SJCRH30 (cell line): ENCODE data around the gene THAP4. TPM values are rescaled to one million over a fixed set of nuclear protein-coding genes. Genes with fewer than 3 reads are reported as not detected.
A peak's percentile ranks its signal among the peaks of the same experiment; 100 is the strongest.

ENCODE experiments used
- DNase-seq, 2 experiments: peaks; one replicate each; pipeline ENCODE4 v3.0.0-alpha.2; 2015 to 2020
- H3K27ac ChIP-seq: fragments of 250-450 bp; sonication (Bioruptor Pico); 2 replicates; pipeline ENCODE4 v1.5.1; 2020; ENCODE audit warnings: mild to moderate bottlenecking, moderate library complexity
- H3K27me3 ChIP-seq: fragments of 250-450 bp; sonication (Bioruptor Pico); 2 replicates; pipeline ENCODE4 v1.5.1; 2020; ENCODE audit warnings: mild to moderate bottlenecking, moderate library complexity
- H3K36me3 ChIP-seq: fragments of 250-450 bp; sonication (Bioruptor Pico); 2 replicates; pipeline ENCODE4 v1.5.1; 2020; ENCODE audit warnings: mild to moderate bottlenecking, moderate library complexity
- H3K4me1 ChIP-seq: fragments of 250-450 bp; sonication (Bioruptor Pico); 2 replicates; pipeline ENCODE4 v1.5.1; 2020; ENCODE audit warnings: mild to moderate bottlenecking, moderate library complexity
- H3K4me3 ChIP-seq: fragments of 250-450 bp; sonication (Bioruptor Pico); 2 replicates; pipeline ENCODE4 v1.5.1; 2020; ENCODE audit warnings: mild to moderate bottlenecking, moderate library complexity
- H3K9me3 ChIP-seq: fragments of 250-450 bp; sonication (Bioruptor Pico); replicated peaks from 2 replicates; pipeline ENCODE4 v1.5.1; 2020; ENCODE audit warnings: mild to moderate bottlenecking, moderate library complexity
- total RNA-seq: library from RNA; depleted of rRNA; stranded (reverse); fragments of >200 nt; shearing (Covaris generic); gene quantifications from 2 replicates; pipeline ENCODE4 v1.2.3, GENCODE V29; 2014

Gene THAP4
- total RNA-seq, 1 experiment from 2014 or later, result 48.9 TPM

GRCh38 chr2:241615522-241616052 lies 21.4 kb downstream of the THAP4 start:
- no peak overlapping the region for H3K27ac ChIP-seq
- H3K4me1 ChIP-seq, result no peaks in the 10 kb centered on the region
- DNase-seq, result no peak
- no peaks in the 10 kb centered on the region for H3K9me3 ChIP-seq
- no peak overlapping the region for H3K4me3 ChIP-seq
- no peaks in the 10 kb centered on the region for H3K27me3 ChIP-seq
- peaks cover 11% of the 10 kb centered on the region; the same call in 1 of the 2 replicates for H3K36me3 ChIP-seq

DNA sequence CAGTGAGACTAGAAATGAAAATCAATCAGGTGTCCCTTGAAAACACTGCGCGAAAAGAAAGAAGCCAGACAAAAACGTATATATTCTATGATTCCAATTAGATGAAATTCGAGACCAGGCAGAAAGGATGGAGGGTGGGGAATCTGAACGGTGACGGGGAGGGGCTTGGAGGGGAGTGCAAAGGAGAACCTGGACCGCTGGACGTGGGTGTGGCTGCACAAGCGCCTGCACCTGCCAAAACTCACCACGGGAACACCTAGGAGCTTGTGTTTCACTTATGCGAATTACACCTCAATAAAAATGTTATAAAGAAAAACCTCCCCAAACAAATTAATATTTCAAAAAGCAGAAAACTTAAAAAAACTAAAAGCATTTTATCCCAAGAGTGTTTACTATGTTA lies 21.9 kb downstream of the THAP4 start:
- H3K4me3 ChIP-seq, result no peak overlapping the region

DNA sequence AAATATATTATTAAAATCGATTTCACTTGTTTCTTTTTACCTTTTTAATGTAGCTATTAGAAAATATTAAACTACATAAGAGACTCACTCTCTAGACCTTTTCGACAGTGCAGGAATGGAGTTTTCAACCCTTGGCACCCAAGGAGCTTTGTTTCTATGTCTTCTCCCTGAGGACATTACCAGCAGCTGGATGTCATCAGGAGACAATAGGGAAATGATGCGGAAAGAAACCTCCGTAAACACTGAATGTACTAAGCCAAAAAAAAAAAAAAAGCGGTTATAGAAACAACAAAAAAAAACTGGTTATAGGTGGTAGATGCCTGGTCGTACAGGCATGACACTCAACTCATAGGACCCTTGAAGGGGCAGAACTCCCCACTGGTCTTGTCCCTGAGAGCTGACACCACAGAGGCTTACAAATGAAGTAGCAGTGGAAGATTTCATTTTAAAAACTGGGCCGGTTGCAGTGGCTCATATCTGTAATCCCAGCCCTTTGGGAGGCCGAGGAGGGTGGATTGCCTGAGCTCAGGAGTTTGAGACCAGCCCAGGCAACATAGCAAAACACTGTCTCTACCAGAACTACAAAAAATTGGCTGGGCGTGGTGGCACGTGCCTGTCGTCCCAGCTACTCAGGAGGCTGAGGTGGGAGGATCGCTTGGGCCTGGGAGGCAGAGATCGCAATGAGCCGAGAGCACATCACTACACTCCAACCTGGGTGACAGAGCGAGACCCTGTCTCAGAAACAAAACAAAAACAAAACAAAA lies 23.8 kb downstream of the THAP4 start:
- Histone ChIP-seq H3K27ac (no peak overlapping the region), H3K9me3 (no peaks in the 10 kb centered on the region), H3K4me1 (no peaks in the 10 kb centered on the region), H3K4me3 (no peak overlapping the region), H3K36me3 (peaks cover 14% of the 10 kb centered on the region; the same call in 1 of the 2 replicates), H3K27me3 (no peaks in the 10 kb centered on the region)
- DNase-seq, result no peak

More for the DNA sequence above, 21.9 kb downstream of the THAP4 start:
- no peaks in the 10 kb centered on the region for H3K9me3 ChIP-seq
- H3K27me3 ChIP-seq, result no peaks in the 10 kb centered on the region
- H3K36me3 ChIP-seq, result peaks cover 13% of the 10 kb centered on the region; the same call in 1 of the 2 replicates
- no peaks in the 10 kb centered on the region for H3K4me1 ChIP-seq
- no peak for DNase-seq
- H3K27ac ChIP-seq, result no peak overlapping the region

- Histone ChIP-seq H3K4me3 (no peak overlapping the region), H3K27ac (no peak overlapping the region), H3K4me1 (no peaks in the 10 kb centered on the region), H3K27me3 (no peaks in the 10 kb centered on the region), H3K9me3 (no peaks in the 10 kb centered on the region), H3K36me3 (peaks cover 14% of the 10 kb centered on the region; the same call in 1 of the 2 replicates)
- DNase-seq, result no peak
These were observed 24.6 kb downstream of the THAP4 start for GRCh38 chr2:241612156-241613016.

DNA sequence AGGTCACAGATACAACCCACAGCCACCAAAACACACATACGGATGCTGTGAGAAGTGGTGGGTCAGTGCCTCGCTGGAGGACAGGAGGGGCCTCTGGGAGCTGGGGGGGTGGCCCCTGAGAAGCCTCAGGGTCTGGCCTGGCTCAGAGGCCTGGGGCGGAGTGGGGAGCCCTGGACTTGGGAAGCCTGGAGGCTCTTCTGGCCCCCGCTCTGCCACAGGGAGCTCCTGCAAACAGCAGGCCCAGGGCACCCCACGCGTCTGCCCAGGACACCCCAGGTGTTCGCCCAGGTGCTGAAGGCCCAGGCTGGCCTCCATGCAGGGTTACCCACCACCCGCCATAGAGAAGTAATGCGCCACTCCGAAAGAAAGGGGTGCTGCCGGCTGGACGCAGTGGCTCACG lies 25.9 kb downstream of the THAP4 start:
- H3K9me3 ChIP-seq, result no peaks in the 10 kb centered on the region
- DNase-seq, result no peak
- H3K4me3 ChIP-seq, result no peak overlapping the region
- H3K4me1 ChIP-seq, result no peaks in the 10 kb centered on the region
- no peaks in the 10 kb centered on the region for H3K27me3 ChIP-seq
- H3K27ac ChIP-seq, result no peak overlapping the region
- H3K36me3 ChIP-seq, result peaks cover 10% of the 10 kb centered on the region; the same call in 1 of the 2 replicates

- Histone ChIP-seq H3K9me3 (no peaks in the 10 kb centered on the region), H3K4me3 (no peak overlapping the region), H3K4me1 (no peaks in the 10 kb centered on the region), H3K36me3 (peaks cover 17% of the 10 kb centered on the region; the same call in 1 of the 2 replicates), H3K27ac (no peak overlapping the region), H3K27me3 (no peaks in the 10 kb centered on the region)
- no peak for DNase-seq
These were observed 26.8 kb downstream of the THAP4 start for GRCh38 chr2:241609859-241610793.

- H3K4me1 ChIP-seq, result no peaks in the 10 kb centered on the region
- no peak overlapping the region for H3K4me3 ChIP-seq
- no peak overlapping the region for H3K27ac ChIP-seq
- DNase-seq, result no peak
- H3K9me3 ChIP-seq, result no peaks in the 10 kb centered on the region
- H3K27me3 ChIP-seq, result no peaks in the 10 kb centered on the region
- H3K36me3 ChIP-seq, result peaks cover 28% of the 10 kb centered on the region
These were observed 28.1 kb downstream of the THAP4 start for GRCh38 chr2:241608881-241609280.

DNA sequence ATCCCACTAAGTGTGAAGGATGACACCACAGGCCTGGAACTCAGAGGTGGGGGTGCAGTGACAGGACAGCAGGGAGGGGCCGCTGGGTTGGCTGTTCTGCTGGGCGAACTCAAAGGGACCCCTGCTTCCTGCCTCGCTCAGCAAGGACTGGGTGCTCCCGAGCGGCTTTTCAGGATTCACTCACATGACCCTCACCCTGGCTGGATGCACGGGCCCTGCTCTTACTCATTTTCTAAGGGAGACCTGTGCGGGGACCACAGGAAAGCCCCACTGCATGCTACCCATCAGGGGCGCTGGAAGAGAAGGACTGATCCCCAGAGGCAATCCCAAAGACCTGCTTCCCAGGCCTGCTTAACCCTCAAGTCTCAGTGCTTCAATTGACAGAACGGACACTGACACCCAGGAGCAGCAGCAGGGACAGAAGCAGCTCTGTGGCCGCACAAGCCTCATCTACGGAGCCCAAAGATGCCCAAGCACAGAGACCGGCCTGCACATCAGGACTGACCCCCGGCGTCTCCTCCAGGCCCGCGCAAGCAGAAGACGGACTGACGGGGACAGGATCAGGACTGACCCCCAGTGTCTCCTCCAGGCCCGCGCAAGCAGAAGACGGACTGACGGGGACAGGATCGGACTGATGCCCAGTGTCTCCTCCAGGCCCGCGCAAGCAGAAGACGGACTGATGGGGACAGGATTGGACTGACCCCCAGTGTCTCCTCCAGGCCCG lies 29.6 kb downstream of the THAP4 start:
- no peak overlapping the region for H3K4me3 ChIP-seq
- peaks cover 24% of the 10 kb centered on the region for H3K36me3 ChIP-seq
- H3K27ac ChIP-seq, result no peak overlapping the region
- H3K9me3 ChIP-seq, result no peaks in the 10 kb centered on the region
- no peaks in the 10 kb centered on the region for H3K4me1 ChIP-seq
- DNase-seq, result no peak
- H3K27me3 ChIP-seq, result no peaks in the 10 kb centered on the region

- Histone ChIP-seq H3K27me3 (no peaks in the 10 kb centered on the region), H3K4me3 (no peak overlapping the region), H3K4me1 (no peaks in the 10 kb centered on the region), H3K36me3 (peaks cover 23% of the 10 kb centered on the region), H3K27ac (no peak overlapping the region), H3K9me3 (no peaks in the 10 kb centered on the region)
- no peak for DNase-seq
These were observed 30.8 kb downstream of the THAP4 start for GRCh38 chr2:241606186-241606585.

GRCh38 chr2:241603686-241604085 lies 33.3 kb downstream of the THAP4 start:
- no peaks in the 10 kb centered on the region for H3K9me3 ChIP-seq
- no peak overlapping the region for H3K4me3 ChIP-seq
- no peak overlapping the region for H3K27ac ChIP-seq
- DNase-seq, result no peak
- H3K4me1 ChIP-seq, result no peaks in the 10 kb centered on the region
- H3K36me3 ChIP-seq, result peaks cover 31% of the 10 kb centered on the region
- H3K27me3 ChIP-seq, result no peaks in the 10 kb centered on the region

DNA sequence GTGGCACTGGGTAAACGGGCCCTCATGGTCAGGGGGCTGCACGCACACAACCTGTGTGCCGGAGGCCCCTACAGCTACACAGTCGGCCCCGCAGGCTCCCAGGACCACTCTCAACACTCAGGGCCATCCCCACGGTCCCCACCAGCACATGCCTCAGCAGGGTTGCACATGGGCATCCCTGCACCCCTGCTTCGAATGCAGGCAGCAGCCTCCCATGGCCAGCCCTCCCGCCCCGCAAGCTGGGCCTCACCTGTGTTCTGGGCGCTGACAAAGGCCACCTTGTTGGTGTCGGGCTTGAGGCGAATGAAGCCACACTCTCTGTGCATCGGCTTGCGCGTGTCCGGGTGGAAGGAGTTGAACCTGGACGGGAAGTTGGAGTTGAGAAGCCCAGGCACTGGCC lies 34.2 kb downstream of the THAP4 start:
- no peak overlapping the region for H3K4me3 ChIP-seq
- H3K27ac ChIP-seq, result no peak overlapping the region
- H3K9me3 ChIP-seq, result no peaks in the 10 kb centered on the region
- H3K36me3 ChIP-seq, result peaks cover 28% of the 10 kb centered on the region
- DNase-seq, result no peak
- H3K4me1 ChIP-seq, result no peaks in the 10 kb centered on the region
- no peaks in the 10 kb centered on the region for H3K27me3 ChIP-seq

- no peaks in the 10 kb centered on the region for H3K9me3 ChIP-seq
- H3K4me1 ChIP-seq, result no peaks in the 10 kb centered on the region
- H3K4me3 ChIP-seq, result no peak overlapping the region
- peaks cover 32% of the 10 kb centered on the region for H3K36me3 ChIP-seq
- H3K27ac ChIP-seq, result no peak overlapping the region
- no peak for DNase-seq
- H3K27me3 ChIP-seq, result no peaks in the 10 kb centered on the region
These were observed 35.1 kb downstream of the THAP4 start for GRCh38 chr2:241601841-241602240.

- Histone ChIP-seq H3K4me1 (no peaks in the 10 kb centered on the region), H3K27ac (no peak overlapping the region), H3K27me3 (no peaks in the 10 kb centered on the region), H3K36me3 (peaks cover 26% of the 10 kb centered on the region), H3K4me3 (no peak overlapping the region), H3K9me3 (no peaks in the 10 kb centered on the region)
- no peak for DNase-seq
These were observed 37.3 kb downstream of the THAP4 start for GRCh38 chr2:241599615-241600014.

DNA sequence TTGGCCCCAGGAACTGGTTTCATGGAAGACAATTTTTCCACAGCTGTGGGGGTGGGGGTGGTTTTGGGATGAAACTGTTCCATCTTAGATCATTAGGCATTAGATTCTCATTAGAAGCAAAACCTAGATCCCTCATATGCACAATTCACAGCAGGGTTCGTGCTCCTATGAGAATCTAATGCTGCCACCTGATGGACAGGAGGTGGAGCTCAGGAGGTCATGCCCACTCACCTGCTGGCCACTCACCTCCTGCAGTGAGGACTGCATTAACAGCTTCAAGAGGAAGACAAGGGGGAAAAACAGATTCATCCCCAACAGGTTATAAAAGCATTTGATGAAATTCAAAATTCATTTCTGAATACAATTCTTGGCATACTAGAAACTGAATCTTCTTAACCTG lies 38.5 kb downstream of the THAP4 start:
- no peaks in the 10 kb centered on the region for H3K27me3 ChIP-seq
- H3K4me1 ChIP-seq, result no peaks in the 10 kb centered on the region
- peaks cover 21% of the 10 kb centered on the region for H3K36me3 ChIP-seq
- no peak overlapping the region for H3K27ac ChIP-seq
- H3K4me3 ChIP-seq, result no peak overlapping the region
- peak in 1 of 2 experiments; percentile 30 for DNase-seq
- H3K9me3 ChIP-seq, result no peaks in the 10 kb centered on the region
